Purkinje cell (primary cell): ENCODE data around the gene PRELID2. TPM values are rescaled to one million over a fixed set of nuclear protein-coding genes. Genes with fewer than 3 reads are reported as not detected.

Source experiments
- polyA plus RNA-seq: library from polyadenylated mRNA; unstranded; fragments of >200 nt; fragmentation: Nextera tagmentation; gene quantifications from 2 replicates; pipeline ENCODE4 v1.2.1, GENCODE V29; 2014

PRELID2 gene
- 2.0 TPM in 1 of 2 replicates, not detected in the other for polyA plus RNA-seq

DNA sequence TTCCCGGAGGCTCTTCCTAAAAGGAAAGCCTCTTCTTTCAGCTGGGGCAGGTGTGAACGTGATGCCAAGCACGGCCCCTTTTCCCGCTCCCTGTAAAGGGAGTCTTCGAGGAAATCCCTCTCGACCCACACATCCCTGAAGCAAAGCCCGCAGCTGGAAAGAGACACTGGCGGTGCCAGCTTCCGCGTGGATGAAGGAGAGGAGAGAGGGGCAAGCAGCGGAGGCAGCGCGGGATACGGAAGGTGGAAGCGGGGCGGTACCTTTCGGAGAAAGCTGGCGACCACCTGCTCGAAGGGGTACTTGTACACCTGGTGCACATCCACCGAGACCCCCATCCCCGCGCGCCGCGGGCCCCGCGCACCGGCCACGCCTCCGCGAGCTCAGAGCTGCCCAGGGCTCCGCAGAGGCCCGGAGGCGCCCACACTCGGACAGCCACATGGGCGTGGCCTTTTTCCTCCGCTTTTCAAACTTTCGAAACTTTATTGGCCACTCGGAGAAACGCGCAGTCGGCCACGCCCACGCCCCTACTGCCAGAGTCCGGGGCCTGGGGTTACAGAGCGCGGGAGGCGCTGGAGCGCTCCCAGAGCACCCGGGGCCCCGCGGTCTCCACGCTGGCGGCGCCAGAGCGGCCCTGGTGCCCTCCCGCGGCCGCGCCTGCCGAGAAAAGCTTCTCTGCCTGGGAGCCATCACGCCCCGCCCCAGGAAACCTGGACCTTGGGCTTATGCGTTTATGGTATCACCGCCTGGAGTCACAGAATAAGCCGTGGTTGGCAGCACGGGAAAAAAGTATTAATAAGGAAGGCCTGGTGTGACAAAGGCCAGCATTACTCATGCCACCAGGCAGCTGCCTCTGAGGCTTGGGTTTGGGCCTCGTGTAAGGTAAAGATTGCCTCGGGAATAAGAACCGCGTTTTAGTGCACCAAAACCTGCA is at the start of gene PRELID2:
PRELID2 (minus strand) TSS at position 426 of the 931 bp plus-strand sequence; CDS start at position 335, 91 bp downstream.

DNA sequence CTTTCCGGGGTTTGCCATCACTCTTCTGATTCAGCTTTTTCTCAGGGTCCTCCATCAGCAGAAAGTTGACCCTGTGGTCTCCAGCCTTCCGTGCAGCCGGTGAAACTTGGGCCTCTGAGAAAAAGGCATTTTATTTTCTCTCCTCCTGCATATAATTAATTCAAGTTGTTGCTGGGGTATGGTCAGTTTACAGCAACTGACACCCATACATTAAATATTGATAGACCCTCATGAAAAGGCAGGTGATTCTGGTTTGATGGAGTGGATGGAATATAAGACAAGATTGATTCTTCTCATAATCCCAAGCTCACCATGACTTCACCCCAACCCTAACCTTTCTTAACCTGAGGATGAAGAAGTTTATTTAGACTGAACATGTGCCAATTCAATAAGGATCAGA is 37.8 kb upstream of the PRELID2 start, which contains the start of gene GRXCR2:
GRXCR2 (minus strand) TSS at position 101 of the 400 bp plus-strand sequence; CDS start at position 55, 46 bp downstream.

Other genes starting within 250 kb of the PRELID2 start
- not detected in 2 replicates for gene GRXCR2, start 37.7 kb upstream of the PRELID2 start, polyA plus RNA-seq
- not detected in 2 replicates for gene SH3RF2, start 101.2 kb upstream of the PRELID2 start, polyA plus RNA-seq